ENCODE results near the gene CADPS2.

- TF ChIP-seq CTCF (conservative IDR thresholded peaks at IDR 0.05; ENCODE audit: low read length), result no peak
- no peak for TF ChIP-seq EZH2phosphoT487 (IDR thresholded peaks at IDR 0.05; ENCODE audit: borderline replicate concordance, low read depth, low read length)
Observed at GRCh38 chr7:122550545-122550944, 335.7 kb downstream of the CADPS2 start.
